Cardiac fibroblast (primary cell): Measurements from ENCODE around the gene LGALS3BP.

Experiments used
- DNase-seq, 2 donors: peaks; one replicate each; pipeline versions ENCODE4 v3.0.0 to v3.0.0-alpha.2; 2010; ENCODE audit warnings: low read depth in 2 of 2
- H3K4me3 ChIP-seq, 2 donors: replicated peaks in 1 of 2; 1 replicate in 1 of 2; 2 replicates in 1 of 2; pipeline ENCODE4 v1.5.1; 2011; ENCODE audit warnings: low read depth in 2 of 2, low read length in 2 of 2, mild to moderate bottlenecking in 2 of 2, moderate library complexity in 1 of 2
- CTCF ChIP-seq: IDR thresholded peaks from one replicate; pipeline ENCODE4 v1.5.1; 2011; ENCODE audit warnings: low read depth, mild to moderate bottlenecking, low read length, inconsistent platforms

The LGALS3BP gene

GRCh38 chr17:78979780-78980623 is at the start of gene LGALS3BP:
Gene LGALS3BP, minus strand, starts transcription at chr17:78979923. Its CDS starts 2,732 bp downstream, at chr17:78977191.
- peak within 1 kb of the TSS; percentile 41 to 46 for H3K4me3 ChIP-seq
- DNase-seq: peak; percentile 87 to 94
- TF ChIP-seq CTCF: no peak

- peak in 1 of 2 donors; percentile 62 for DNase-seq
- peak; percentile 23 for TF ChIP-seq CTCF
- no peak overlapping the region for H3K4me3 ChIP-seq
Measured at GRCh38 chr17:79028496-79029326, 49.0 kb upstream of the LGALS3BP start.

- no peak for TF ChIP-seq CTCF
- DNase-seq: peak; percentile 45 to 93
- peak overlapping the region in 1 of 2 donors; percentile 86 for H3K4me3 ChIP-seq
Measured at GRCh38 chr17:79027925-79028491, 48.3 kb upstream of the LGALS3BP start.

- no peak for TF ChIP-seq CTCF
- peak overlapping the region; percentile 10 to 86 for H3K4me3 ChIP-seq
Measured at GRCh38 chr17:79027274-79027924, 47.7 kb upstream of the LGALS3BP start.

GRCh38 chr17:79026376-79027273 is 46.9 kb upstream of the LGALS3BP start:
- peak; percentile 83 to 88 for DNase-seq

More at GRCh38 chr17:79027274-79027924, 47.7 kb upstream of the LGALS3BP start:
- peak in 1 of 2 donors; percentile 58 for DNase-seq

More at GRCh38 chr17:79026376-79027273, 46.9 kb upstream of the LGALS3BP start:
- no peak for TF ChIP-seq CTCF
- H3K4me3 ChIP-seq: peak overlapping the region; percentile 18 to 86
